K562 (cell line): Measurements from ENCODE around the gene ANKRD6. TPM values are rescaled to one million over a fixed set of nuclear protein-coding genes. Genes with fewer than 3 reads are reported as not detected.

Experiments used
- ATAC-seq: fragments of 200-7000 bp; cut with Tn5 transposase; 3 replicates; pipeline ENCODE4 v1.9.1; 2020; ENCODE audit warnings: moderate library complexity
- BruUV-seq: library from RNA; stranded (reverse); fragments of 400-500 nt; replicated peaks from 2 replicates; lab custom pipeline; 2021; lab: Mats Ljungman, UMichigan
- CTCF ChIA-PET: fragments of 300-600 bp; formaldehyde crosslinking; extraction: SDS; loops from one replicate; lab custom pipeline; 2021; ENCODE audit warnings: low intra/inter-chr PET ratio; lab: Yijun Ruan, JAX
- POLR2A ChIA-PET: fragments of 300-600, 350-650 bp; sonication (Branson Sonifier 250); formaldehyde crosslinking; extraction: SDS; loops from one replicate; lab custom pipeline; 2021; ENCODE audit warnings: antibody characterized with exemption, inconsistent platforms; lab: Yijun Ruan, JAX
- DNase-seq, 4 experiments: peaks; one replicate each; pipeline versions ENCODE4 v3.0.0 to v3.0.0-alpha.2; 2011 to 2018; ENCODE audit warnings: low spot score in 3 of 4, mixed read lengths in 3 of 4; ENCODE audit errors: extremely low read depth in 1 of 4
- FAIRE-seq: peaks from 2 replicates; lab custom pipeline; 2011; peaks lifted over from hg19 to GRCh38; lab: Jason Lieb, UNC
- H2AFZ ChIP-seq: 2 replicates; pipeline ENCODE4 v1.6.0; 2011; ENCODE audit warnings: low read depth, low read length, control low read depth, inconsistent platforms
- H3K27ac ChIP-seq: fragments of 200-600 bp; 3 replicates; pipeline ENCODE4 v1.8.0; 2011; ENCODE audit warnings: low read depth, mild to moderate bottlenecking, control low read depth, inconsistent platforms, low read length, moderate library complexity, mixed read lengths; ENCODE audit errors: extremely low read depth
- H3K27me3 ChIP-seq, 2 experiments: fragments of 300-600 bp in 1 of 2; 2 replicates in 1 of 2; 3 replicates in 1 of 2; pipeline versions ENCODE4 v1.6.0 to v1.8.0; 2011; ENCODE audit warnings: inconsistent platforms in 2 of 2, low read length in 2 of 2, mild to moderate bottlenecking in 1 of 2, mixed read lengths in 1 of 2, moderate library complexity in 1 of 2; ENCODE audit not compliant: control insufficient read depth in 2 of 2, insufficient read depth in 2 of 2
- H3K36me3 ChIP-seq: fragments of 300-600 bp; 3 replicates; pipeline ENCODE4 v1.8.0; 2011; ENCODE audit warnings: mild to moderate bottlenecking, low read length, inconsistent platforms; ENCODE audit not compliant: control insufficient read depth, insufficient read depth
- H3K4me1 ChIP-seq, 2 experiments: fragments of 200-600 bp in 1 of 2; replicated peaks in 1 of 2; 2 replicates in 1 of 2; 3 replicates in 1 of 2; pipeline versions ENCODE4 v1.5.1 to v1.8.0; 2011; ENCODE audit warnings: inconsistent platforms in 2 of 2, low read length in 2 of 2, mild to moderate bottlenecking in 1 of 2, mixed read lengths in 1 of 2, moderate library complexity in 1 of 2; ENCODE audit not compliant: control insufficient read depth in 2 of 2, insufficient read depth in 2 of 2
- H3K4me2 ChIP-seq: 2 replicates; pipeline ENCODE4 v1.6.1; 2011; ENCODE audit warnings: low read length, control low read depth, inconsistent platforms, mixed read lengths; ENCODE audit not compliant: insufficient read depth
- H3K4me3 ChIP-seq: fragments of 200-600 bp; sonication (generic), shearing (Covaris generic); 2 replicates; pipeline ENCODE4 v1.5.1; 2016; ENCODE audit warnings: control low read depth, inconsistent platforms
- H3K79me2 ChIP-seq: fragments of 200-600 bp; 3 replicates; pipeline ENCODE4 v1.8.0; 2011; ENCODE audit warnings: low read length, inconsistent platforms; ENCODE audit not compliant: control insufficient read depth, insufficient read depth
- H3K9ac ChIP-seq, 2 experiments: 2 replicates each; pipeline versions ENCODE4 v1.6.0 to v1.6.1; 2011; ENCODE audit warnings: low read depth in 2 of 2, low read length in 2 of 2, control low read depth in 1 of 2, inconsistent platforms in 1 of 2, mild to moderate bottlenecking in 1 of 2, mixed read lengths in 1 of 2; ENCODE audit not compliant: insufficient read depth in 1 of 2
- H3K9me1 ChIP-seq: one replicate; pipeline ENCODE4 v1.6.0; 2011; ENCODE audit warnings: inconsistent platforms, mild to moderate bottlenecking, low read length, moderate library complexity; ENCODE audit not compliant: control insufficient read depth, insufficient read depth
- H3K9me3 ChIP-seq: replicated peaks from 2 replicates; pipeline ENCODE4 v1.5.1; 2011; ENCODE audit warnings: low read depth, low read length, inconsistent platforms; ENCODE audit not compliant: control insufficient read depth, insufficient read depth
- H4K20me1 ChIP-seq: replicated peaks from 2 replicates; pipeline ENCODE4 v1.6.1; 2011; ENCODE audit warnings: low read length, inconsistent platforms, mixed read lengths; ENCODE audit not compliant: control insufficient read depth, insufficient read depth
- ADNP ChIP-seq: fragments of 200-800 bp; sonication (Bioruptor generic); IDR thresholded peaks from 2 replicates; pipeline ENCODE4 v1.6.1; 2016; ENCODE audit warnings: missing genetic modification characterization, missing compliant biosample characterization
- ATF1 ChIP-seq, 2 experiments: fragments of 450-650 bp in 1 of 2; IDR thresholded peaks; 2 replicates each; pipeline ENCODE4 v1.6.1; 2016; ENCODE audit warnings: missing compliant biosample characterization in 1 of 2, missing genetic modification characterization in 1 of 2
- BRF2 ChIP-seq: IDR thresholded peaks from 3 replicates; pipeline ENCODE4 v1.6.1; 2011; ENCODE audit warnings: borderline replicate concordance, mild to moderate bottlenecking; ENCODE audit not compliant: insufficient read length, insufficient read depth
- CHAMP1 ChIP-seq: fragments of 450-650 bp; IDR thresholded peaks from 2 replicates; pipeline ENCODE4 v1.6.1; 2016; ENCODE audit warnings: mild to moderate bottlenecking
- RNF2 ChIP-seq: sonication (generic); IDR thresholded peaks from 2 replicates; pipeline ENCODE4 v1.6.1; 2016
- SETDB1 ChIP-seq: IDR thresholded peaks from one replicate; pipeline ENCODE4 v1.6.1; 2012; ENCODE audit warnings: low read length, control low read depth, inconsistent platforms
- SIN3A ChIP-seq, 2 experiments: fragments of 150-350 bp in 1 of 2; IDR thresholded peaks; 2 replicates each; pipeline ENCODE4 v1.6.1; 2011 to 2016; ENCODE audit warnings: borderline replicate concordance in 2 of 2, low read depth in 2 of 2, low read length in 2 of 2, mild to moderate bottlenecking in 2 of 2, moderate library complexity in 2 of 2; ENCODE audit not compliant: control insufficient read depth in 1 of 2
- TRIM25 ChIP-seq: fragments of 450-650 bp; IDR thresholded peaks from 2 replicates; pipeline ENCODE4 v1.7.0; 2016; ENCODE audit warnings: borderline replicate concordance
- TRIM28 ChIP-seq: fragments of 450-650 bp; IDR thresholded peaks from 2 replicates; pipeline ENCODE4 v1.6.1; 2017
- ZNF436 ChIP-seq: fragments of 250-450, 450-650 bp; sonication (Bioruptor Pico); formaldehyde crosslinking; IDR thresholded peaks from 2 replicates; pipeline ENCODE4 v1.7.0; 2020; ENCODE audit warnings: mild to moderate bottlenecking
- ZSCAN29 ChIP-seq: fragments of 450-650 bp; IDR thresholded peaks from 2 replicates; pipeline ENCODE4 v1.6.1; 2017
- WGBS: fragments of 100-300 bp; shearing (Covaris generic); methylation state at CpG from one replicate; pipeline ENCODE4 v1.1.6; 2016; ENCODE audit warnings: low coverage, mixed read lengths; ENCODE audit not compliant: insufficient coverage; ENCODE audit errors: missing lambda C conversion rate; 5-methylcytosine and 5-hydroxymethylcytosine counted together
- in situ Hi-C: fragments of 300-500 bp; cut with MboI; formaldehyde crosslinking; loops from 4 replicates; pipeline ENCODE4 v1.15.0; 2018; ENCODE audit warnings: inconsistent platforms, mixed read lengths
- intact Hi-C: fragments of 100-400 bp; cut with micrococcal nuclease; formaldehyde crosslinking; loops from 2 replicates; pipeline ENCODE4 v1.14.2; 2022
- polyA plus RNA-seq, 8 experiments: library from polyadenylated mRNA; depleted of rRNA in 4 of 8; stranded (reverse) in 5 of 8; unstranded in 3 of 8; fragments of >200 nt; fragmentation: Nextera tagmentation in 2 of 8; fragmentation: Illumina TruSeq in 1 of 8; extraction: Ambion mirVana in 2 of 8; extraction: Trizol in 1 of 8; gene quantifications; 2 replicates each; pipeline versions ENCODE4 v1.2.1 to v1.2.3, GENCODE V29; 2011 to 2014; ENCODE audit warnings: inconsistent platforms in 1 of 8, missing spikeins in 1 of 8
- total RNA-seq, 7 experiments: library from RNA; depleted of rRNA in 6 of 7; stranded (reverse); fragments of >200 nt in 6 of 7; fragmentation: Illumina TruSeq in 2 of 7; extraction: Trizol in 2 of 7; gene quantifications; 2 replicates each; pipeline versions ENCODE4 v1.2.1 to v1.2.3, GENCODE V29; 2011 to 2021; ENCODE audit warnings: low replicate concordance in 1 of 7

The ANKRD6 gene
- total and polyA plus RNA-seq, 9 of the 15 experiments (the other 6 are each of a cell fraction or from before 2014, with no cell fraction given), result 0.04 to 0.22 (median 0.08) TPM; not detected in 4

GRCh38 chr6:89400050-89400449, 32.9 kb upstream of the ANKRD6 start:
- Histone ChIP-seq H4K20me1 (0 out of 2 replicates have a peak, but pooled peaks cover 4% of the 10 kb centered on the region), H3K9ac (no peak overlapping the region), H3K27me3 (peaks cover 0 to 26% of the 10 kb centered on the region in 2 experiments; a peak in 3 of 5 replicates), H3K79me2 (no peaks in the 10 kb centered on the region), H3K27ac (no peak overlapping the region), H3K4me2 (no peak overlapping the region), H3K9me1 (no peaks in the 10 kb centered on the region), H2AFZ (no peak overlapping the region), H3K4me1 (no peaks in the 10 kb centered on the region), H3K4me3 (no peak overlapping the region), H3K36me3 (no peaks in the 10 kb centered on the region), H3K9me3 (no peaks in the 10 kb centered on the region)
- POLR2A ChIA-PET, result interaction anchor here (0.8 kb wide), 1 partner anchor 47 kb away, joined by 3 read pairs; the partner anchor contains the start of gene UBE2J1
- CTCF ChIA-PET, result no interaction called here
- no peak for FAIRE-seq
- intact Hi-C loops (no loop called here), in situ Hi-C loops (no loop called here)
- 4% methylated on average over 3 of the region's 3 CpGs for WGBS
- no TSS peak for BruUV-seq
- DNase-seq, result no peak
- no peak for ATAC-seq
- no peak for TF ChIP-seq CHAMP1
- TF ChIP-seq ADNP (tag), result no peak
- TF ChIP-seq SETDB1, result no peak
- TF ChIP-seq RNF2, result no peak
- TF ChIP-seq ZSCAN29, result no peak
- TF ChIP-seq TRIM25, result no peak
- no peak for TF ChIP-seq ATF1 (CRISPR knock-in tag; IDR thresholded peaks at IDR 0.05)
- TF ChIP-seq ATF1 (tag; IDR thresholded peaks at IDR 0.05), result no peak
- TF ChIP-seq ZNF436 (CRISPR knock-in tag), result no peak
- TF ChIP-seq SIN3A (IDR thresholded peaks at IDR 0.05; ENCODE audit: borderline replicate concordance in 2 of 2, control insufficient read depth in 1 of 2, low read depth in 2 of 2, low read length in 2 of 2), result no peak
- TF ChIP-seq TRIM28, result no peak
- no peak for TF ChIP-seq BRF2
